ENCODE measurements around the gene FOXRED1.

FOXRED1 gene

DNA sequence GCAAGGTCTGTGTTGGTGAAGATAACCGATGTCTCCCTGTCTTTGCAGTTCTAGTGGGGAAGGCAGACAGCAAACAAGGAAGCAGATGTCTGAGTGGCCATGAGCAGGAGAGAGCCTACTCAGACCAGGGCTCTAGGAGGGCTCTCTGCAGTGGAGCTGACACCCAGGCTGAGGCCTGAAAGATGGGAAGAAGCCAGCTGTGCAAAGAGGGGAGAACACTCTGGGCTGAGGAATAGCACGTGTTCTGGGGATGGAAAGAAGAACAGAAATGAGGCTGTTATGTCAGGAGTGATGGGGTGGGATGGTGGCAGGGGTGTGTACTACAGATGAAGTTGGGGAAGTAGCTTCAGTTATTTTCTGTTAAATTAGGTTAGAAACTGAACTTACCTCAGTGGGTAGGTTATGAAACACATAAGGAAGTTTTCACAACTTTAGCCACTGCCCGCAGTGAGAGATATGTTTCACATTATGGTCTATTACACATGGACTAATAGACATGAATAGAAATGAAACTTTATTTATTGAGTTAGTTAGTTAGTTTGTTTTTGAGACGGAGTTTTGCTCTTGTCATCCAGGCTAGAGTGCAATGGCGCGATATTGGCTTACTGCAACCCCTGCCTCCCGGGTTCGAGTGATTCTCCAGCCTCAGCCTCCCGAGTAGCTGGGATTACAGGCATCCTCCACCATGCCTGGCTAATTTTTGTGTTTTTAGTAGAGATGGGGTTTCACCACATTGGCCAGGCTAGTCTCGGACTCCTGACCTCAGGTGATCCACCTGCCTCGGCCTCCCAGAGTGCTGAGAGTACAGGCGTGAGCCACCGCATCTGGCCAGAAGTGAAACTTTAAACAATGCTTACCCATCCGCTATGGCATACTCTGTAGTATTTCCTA lies 42.7 kb downstream of the FOXRED1 start:
- DNase-seq (ENCODE audit: low read depth), result no peak

DNA sequence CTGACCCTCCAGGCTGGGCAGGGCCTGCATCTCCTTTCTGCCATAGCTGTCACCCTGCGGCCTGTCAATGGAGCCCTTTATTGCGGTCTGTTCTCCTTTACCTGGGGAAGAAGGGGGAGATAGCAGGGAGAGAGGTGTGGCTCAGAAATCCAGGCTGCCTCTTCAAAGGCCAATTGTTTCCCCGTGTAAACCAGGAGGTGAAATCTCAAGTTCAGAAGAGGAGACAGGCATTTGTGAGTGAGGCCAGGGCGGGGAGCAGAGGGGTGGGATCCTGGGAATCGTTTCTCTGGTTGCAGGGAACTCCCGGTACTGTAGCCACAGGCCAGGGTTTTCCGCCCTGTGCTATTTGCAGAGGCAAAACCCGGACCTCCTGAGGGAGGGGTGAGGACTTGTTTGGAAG lies 44.0 kb downstream of the FOXRED1 start:
- no peak for DNase-seq (ENCODE audit: low read depth)

DNA sequence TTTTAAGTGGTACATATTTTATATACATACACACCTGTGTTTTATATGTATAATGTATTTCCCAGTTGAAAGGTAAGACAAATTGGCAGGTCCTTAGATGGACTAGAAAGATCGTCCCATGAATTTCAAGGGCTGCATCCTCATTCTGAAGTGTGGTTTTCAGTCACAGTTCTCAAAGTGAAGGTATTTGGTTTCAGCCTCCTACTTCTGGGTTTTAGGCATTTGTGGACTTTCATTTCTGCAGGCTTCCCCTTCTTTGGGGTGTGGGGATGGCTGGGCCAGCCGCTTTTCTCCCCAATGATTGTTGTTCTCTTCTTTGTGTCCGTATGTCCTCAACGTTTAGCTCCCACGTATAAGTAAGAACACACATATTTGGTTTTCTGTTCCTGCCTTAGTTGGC lies 44.9 kb downstream of the FOXRED1 start:
- DNase-seq (ENCODE audit: low read depth), result no peak

- DNase-seq (ENCODE audit: low read depth), result no peak
These were observed 48.4 kb downstream of the FOXRED1 start for GRCh38 chr11:126317432-126317755.

DNA sequence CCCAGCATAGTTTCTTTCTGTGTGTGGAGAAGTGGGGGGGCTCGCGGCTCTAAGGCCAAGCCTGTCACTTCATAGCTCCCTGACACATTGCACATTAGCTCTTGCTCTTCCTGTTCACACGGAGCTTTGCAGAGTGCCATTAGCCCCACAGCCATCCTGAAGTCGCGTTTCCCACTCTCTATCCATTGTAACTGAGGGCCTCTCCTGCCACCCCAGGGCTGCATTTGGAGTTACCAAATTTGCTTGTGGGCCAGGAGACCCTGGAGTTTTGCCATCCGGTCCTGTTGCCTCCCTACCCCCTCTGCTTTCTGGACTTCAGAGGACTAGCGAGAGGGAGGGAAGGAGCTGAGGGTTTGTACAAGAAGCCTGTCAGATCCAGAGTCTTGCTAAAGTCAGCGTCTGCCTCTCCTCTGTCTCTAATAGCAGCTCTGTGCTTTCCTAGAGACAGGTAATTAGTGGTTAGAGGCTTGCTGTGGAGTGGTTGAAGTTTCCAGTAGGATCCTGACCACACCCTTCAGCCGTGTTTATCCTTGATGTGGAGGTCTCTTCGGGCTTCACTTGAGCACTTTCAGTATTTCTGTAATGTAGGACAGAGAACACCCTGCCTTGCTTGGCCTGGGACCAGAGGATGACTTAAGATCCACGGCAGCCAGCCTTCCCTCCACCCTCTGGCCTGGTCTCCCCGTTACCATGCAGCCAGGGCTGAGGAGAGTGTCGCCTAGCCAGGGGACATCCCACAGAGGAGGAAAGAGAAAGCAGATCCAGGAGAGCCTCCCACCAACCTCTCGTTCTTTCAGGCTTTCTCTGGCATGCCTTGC lies 49.0 kb downstream of the FOXRED1 start:
- peak; percentile 91 for DNase-seq (ENCODE audit: low read depth)

DNA sequence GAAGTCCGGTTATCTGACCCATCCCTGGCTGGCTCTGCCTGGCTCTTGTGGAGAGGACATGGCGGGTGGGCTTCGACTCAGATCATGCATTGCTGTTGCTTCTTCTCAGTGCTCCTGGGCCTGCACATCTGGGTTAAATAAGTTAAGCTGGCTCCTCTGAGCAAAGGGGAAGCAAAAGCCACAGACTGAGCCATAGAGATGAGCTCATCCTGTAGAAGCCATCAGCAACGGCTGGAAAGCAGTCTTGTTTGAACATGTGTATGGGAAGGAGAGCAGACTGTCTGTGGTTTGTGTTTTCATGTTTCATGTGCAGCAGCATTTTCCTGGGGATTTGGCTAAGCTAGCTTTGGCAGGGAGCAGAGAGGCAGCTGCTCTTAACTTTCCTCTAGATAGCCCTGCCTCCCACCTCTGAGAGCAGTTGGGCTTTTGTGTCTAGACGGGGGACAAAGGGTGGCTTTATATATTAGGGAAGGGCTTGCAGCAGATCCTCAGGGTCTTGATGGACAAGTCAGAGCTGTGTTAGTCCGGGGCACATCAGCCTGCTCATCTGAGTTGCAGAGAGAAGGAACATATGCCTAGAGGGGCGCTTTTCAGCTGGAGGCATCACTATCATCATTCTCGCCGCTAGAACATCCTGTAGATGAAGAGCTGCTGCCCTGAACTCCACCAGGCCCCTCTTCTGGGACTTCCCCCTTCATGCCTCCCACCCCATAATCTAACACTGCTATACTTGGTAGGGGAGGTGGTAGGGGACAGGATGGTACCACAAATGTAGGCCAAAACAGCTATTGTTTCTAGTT lies 49.8 kb downstream of the FOXRED1 start:
- DNase-seq (ENCODE audit: low read depth), result peak; percentile 98

DNA sequence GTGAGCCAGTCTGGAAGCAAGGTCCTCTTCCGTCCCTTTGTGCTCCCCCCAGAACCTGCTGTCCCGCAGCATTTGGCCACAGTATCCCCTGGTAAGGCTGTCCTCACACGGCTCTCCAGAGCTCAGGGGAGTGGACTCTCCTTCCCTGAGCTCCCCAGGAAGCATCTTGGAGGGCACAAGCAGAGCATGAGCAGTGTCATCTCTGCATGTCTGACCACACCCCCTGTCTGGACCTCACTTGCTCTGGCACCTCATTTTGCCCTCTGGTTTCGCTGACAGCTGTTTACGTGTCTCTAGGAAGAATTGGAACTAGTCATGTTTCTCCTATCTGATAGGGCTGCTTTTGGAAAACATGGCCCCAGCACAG lies 50.4 kb downstream of the FOXRED1 start:
- no peak for DNase-seq (ENCODE audit: low read depth)

- no peak for DNase-seq (ENCODE audit: low read depth)
These were observed 54.0 kb downstream of the FOXRED1 start for GRCh38 chr11:126322996-126323395.

DNA sequence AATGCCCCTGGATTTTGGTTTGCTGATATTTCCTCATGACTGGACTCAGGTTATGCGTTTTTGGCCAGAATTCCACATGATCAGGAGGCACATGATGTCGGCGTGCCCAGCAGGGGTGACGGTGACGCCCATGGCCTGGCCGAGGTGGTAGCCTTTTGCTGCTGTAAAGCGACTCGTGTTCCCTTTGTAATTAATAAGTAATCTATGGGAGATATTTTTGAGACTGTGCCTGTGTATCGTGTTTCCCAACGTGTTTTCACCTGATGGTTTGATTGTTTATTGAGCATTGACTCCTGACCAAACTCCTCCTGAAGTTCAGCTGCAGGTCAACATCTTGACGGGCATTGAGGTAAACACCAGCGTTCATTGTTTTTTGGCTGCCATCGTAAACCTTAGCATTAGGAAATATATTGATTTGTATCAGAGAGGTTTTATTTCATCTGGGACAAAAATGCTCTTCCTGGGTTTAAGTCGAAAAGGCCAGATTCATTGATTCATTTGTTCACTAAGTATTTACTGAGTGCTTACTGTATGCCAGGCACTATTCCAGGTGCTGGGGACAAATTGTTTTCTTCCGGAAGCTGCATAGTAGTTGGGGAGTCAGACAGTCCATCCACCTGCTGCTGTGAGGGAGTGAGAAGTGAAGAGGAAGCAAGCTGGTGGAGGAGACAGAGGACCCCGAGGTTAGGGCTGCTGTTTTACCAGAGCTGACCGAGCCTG lies 58.5 kb downstream of the FOXRED1 start:
- no peak for DNase-seq (ENCODE audit: low read depth)

Measured in iris pigment epithelial cell (primary cell).